OCI-LY3 (cell line): ENCODE data around the gene SCLY.

Source experiments
- CTCF ChIP-seq: fragments of 200-600, 300-600 bp; sonication (generic); IDR thresholded peaks from 2 replicates; pipeline ENCODE4 v1.5.1; 2014; ENCODE audit warnings: antibody characterized with exemption, low read length, low read depth
- EZH2phosphoT487 ChIP-seq: fragments of 200-600 bp; shearing (Covaris generic); IDR thresholded peaks from 2 replicates; pipeline ENCODE4 v1.6.1; 2018; ENCODE audit warnings: antibody characterized with exemption, mixed run types, low read depth

GRCh38 chr2:238121511-238122286, 60.9 kb downstream of the SCLY start:
- no peak for TF ChIP-seq CTCF
- no peak for TF ChIP-seq EZH2phosphoT487
